ENCODE results near the gene FMNL2. TPM values are rescaled to one million over a fixed set of nuclear protein-coding genes. Genes with fewer than 3 reads are reported as not detected.

FMNL2 gene
- total and polyA plus RNA-seq, 4 experiments from 2014 or later: 0.06 to 1.6 (median 0.94) TPM; not detected in 1

GRCh38 chr2:152376968-152377367 lies 42.0 kb downstream of the FMNL2 start:
- Mint-ChIP-seq H3K9me3 (no peaks in the 10 kb centered on the region), H3K4me3 (no peak overlapping the region), H3K27ac (no peak overlapping the region), H3K4me1 (no peaks in the 10 kb centered on the region), H3K36me3 (no peaks in the 10 kb centered on the region), H3K27me3 (peaks cover 4% of the 10 kb centered on the region in 2 donors)
- intact Hi-C loops (cut with micrococcal nuclease): no loop called here
- CTCF ChIA-PET (ENCODE audit: partially characterized antibody): no interaction called here
- DNase-seq: no peak
- H3K4me3 ChIP-seq (ENCODE audit: low read length in 2 of 2): no peak overlapping the region
- H3K9me3 ChIP-seq (ENCODE audit: control insufficient read depth in 1 of 2, low read length in 2 of 2): no peaks in the 10 kb centered on the region
- no peaks in the 10 kb centered on the region for H3K27me3 ChIP-seq (ENCODE audit: insufficient read depth, low read length)
- POLR2A ChIA-PET (ENCODE audit: partially characterized antibody): no interaction called here
- H3K27ac ChIP-seq (ENCODE audit: low read depth, low read length): no peak overlapping the region
- H3K4me1 ChIP-seq (ENCODE audit: insufficient read depth, low read length): no peaks in the 10 kb centered on the region
- H3K36me3 ChIP-seq (ENCODE audit: insufficient read depth, low read length): no peaks in the 10 kb centered on the region

GRCh38 chr2:152379089-152379488 lies 44.1 kb downstream of the FMNL2 start:
- no peaks in the 10 kb centered on the region for H3K9me3 ChIP-seq (ENCODE audit: control insufficient read depth in 1 of 2, low read length in 2 of 2)
- ChIA-PET CTCF (ENCODE audit: partially characterized antibody) (no interaction called here), POLR2A (ENCODE audit: partially characterized antibody) (no interaction called here)
- Mint-ChIP-seq H3K27me3 (peaks cover 1 to 11% of the 10 kb centered on the region in 2 donors), H3K9me3 (no peaks in the 10 kb centered on the region), H3K36me3 (no peaks in the 10 kb centered on the region), H3K4me1 (no peaks in the 10 kb centered on the region), H3K4me3 (no peak overlapping the region), H3K27ac (no peak overlapping the region)
- H3K27me3 ChIP-seq (ENCODE audit: insufficient read depth, low read length): no peaks in the 10 kb centered on the region
- no peak overlapping the region for H3K27ac ChIP-seq (ENCODE audit: low read depth, low read length)
- no peak for DNase-seq
- no peaks in the 10 kb centered on the region for H3K36me3 ChIP-seq (ENCODE audit: insufficient read depth, low read length)
- no peak overlapping the region for H3K4me3 ChIP-seq (ENCODE audit: low read length in 2 of 2)
- intact Hi-C loops (cut with micrococcal nuclease): no loop called here
- no peaks in the 10 kb centered on the region for H3K4me1 ChIP-seq (ENCODE audit: insufficient read depth, low read length)

GRCh38 chr2:152380261-152381055 lies 45.5 kb downstream of the FMNL2 start:
- Mint-ChIP-seq H3K9me3 (no peaks in the 10 kb centered on the region), H3K4me3 (no peak overlapping the region), H3K36me3 (no peaks in the 10 kb centered on the region), H3K4me1 (no peaks in the 10 kb centered on the region), H3K27ac (no peak overlapping the region), H3K27me3 (peaks cover 0 to 11% of the 10 kb centered on the region in 2 donors)
- Histone ChIP-seq H3K27me3 (ENCODE audit: insufficient read depth, low read length) (no peaks in the 10 kb centered on the region), H3K27ac (ENCODE audit: low read depth, low read length) (no peak overlapping the region), H3K36me3 (ENCODE audit: insufficient read depth, low read length) (no peaks in the 10 kb centered on the region), H3K4me3 (ENCODE audit: low read length in 2 of 2) (no peak overlapping the region), H3K4me1 (ENCODE audit: insufficient read depth, low read length) (no peaks in the 10 kb centered on the region), H3K9me3 (ENCODE audit: control insufficient read depth in 1 of 2, low read length in 2 of 2) (no peaks in the 10 kb centered on the region)
- CTCF ChIA-PET (ENCODE audit: partially characterized antibody): no interaction called here
- DNase-seq: no peak
- POLR2A ChIA-PET (ENCODE audit: partially characterized antibody): no interaction called here
- intact Hi-C loops (cut with micrococcal nuclease): no loop called here

- Mint-ChIP-seq H3K27ac (no peak overlapping the region), H3K4me1 (no peaks in the 10 kb centered on the region), H3K9me3 (no peaks in the 10 kb centered on the region), H3K4me3 (no peak overlapping the region), H3K27me3 (peaks cover 0 to 9% of the 10 kb centered on the region in 2 donors), H3K36me3 (no peaks in the 10 kb centered on the region)
- POLR2A ChIA-PET (ENCODE audit: partially characterized antibody): no interaction called here
- H3K4me3 ChIP-seq (ENCODE audit: low read length in 2 of 2): no peak overlapping the region
- H3K9me3 ChIP-seq (ENCODE audit: control insufficient read depth in 1 of 2, low read length in 2 of 2): no peaks in the 10 kb centered on the region
- no peak overlapping the region for H3K27ac ChIP-seq (ENCODE audit: low read depth, low read length)
- no peak for DNase-seq
- intact Hi-C loops (cut with micrococcal nuclease): no loop called here
- no peaks in the 10 kb centered on the region for H3K36me3 ChIP-seq (ENCODE audit: insufficient read depth, low read length)
- no peaks in the 10 kb centered on the region for H3K4me1 ChIP-seq (ENCODE audit: insufficient read depth, low read length)
- CTCF ChIA-PET (ENCODE audit: partially characterized antibody): no interaction called here
- no peaks in the 10 kb centered on the region for H3K27me3 ChIP-seq (ENCODE audit: insufficient read depth, low read length)
Observed at GRCh38 chr2:152383702-152384101, 48.7 kb downstream of the FMNL2 start.

- Mint-ChIP-seq H3K4me3 (no peak overlapping the region), H3K9me3 (peaks cover 0 to 2% (median 0%) of the 10 kb centered on the region in 8 donors), H3K36me3 (no peaks in the 10 kb centered on the region), H3K27me3 (peaks cover 0 to 9% of the 10 kb centered on the region in 2 donors), H3K4me1 (no peaks in the 10 kb centered on the region), H3K27ac (no peak overlapping the region)
- Histone ChIP-seq H3K4me1 (ENCODE audit: insufficient read depth, low read length) (no peaks in the 10 kb centered on the region), H3K9me3 (ENCODE audit: control insufficient read depth in 1 of 2, low read length in 2 of 2) (no peaks in the 10 kb centered on the region), H3K27me3 (ENCODE audit: insufficient read depth, low read length) (no peaks in the 10 kb centered on the region), H3K27ac (ENCODE audit: low read depth, low read length) (no peak overlapping the region), H3K4me3 (ENCODE audit: low read length in 2 of 2) (no peak overlapping the region), H3K36me3 (ENCODE audit: insufficient read depth, low read length) (no peaks in the 10 kb centered on the region)
- intact Hi-C loops (cut with micrococcal nuclease): no loop called here
- DNase-seq: no peak
- ChIA-PET CTCF (ENCODE audit: partially characterized antibody) (no interaction called here), POLR2A (ENCODE audit: partially characterized antibody) (no interaction called here)
Observed at GRCh38 chr2:152384992-152385391, 50.0 kb downstream of the FMNL2 start.

GRCh38 chr2:152385650-152386049 lies 50.7 kb downstream of the FMNL2 start:
- peaks cover 0 to 2% (median 0%) of the 10 kb centered on the region in 8 donors for H3K9me3 Mint-ChIP-seq

GRCh38 chr2:152386266-152386665 lies 51.3 kb downstream of the FMNL2 start:
- ChIA-PET POLR2A (ENCODE audit: partially characterized antibody) (no interaction called here), CTCF (ENCODE audit: partially characterized antibody) (no interaction called here)
- Histone ChIP-seq H3K36me3 (ENCODE audit: insufficient read depth, low read length) (no peaks in the 10 kb centered on the region), H3K4me1 (ENCODE audit: insufficient read depth, low read length) (no peaks in the 10 kb centered on the region), H3K27ac (ENCODE audit: low read depth, low read length) (no peak overlapping the region), H3K9me3 (ENCODE audit: control insufficient read depth in 1 of 2, low read length in 2 of 2) (no peaks in the 10 kb centered on the region), H3K27me3 (ENCODE audit: insufficient read depth, low read length) (no peaks in the 10 kb centered on the region), H3K4me3 (ENCODE audit: low read length in 2 of 2) (no peak overlapping the region)
- intact Hi-C loops (cut with micrococcal nuclease): no loop called here
- Mint-ChIP-seq H3K9me3 (peaks cover 0 to 2% (median 0%) of the 10 kb centered on the region in 8 donors), H3K4me1 (no peaks in the 10 kb centered on the region), H3K27me3 (peaks cover 0 to 9% of the 10 kb centered on the region in 2 donors), H3K4me3 (no peak overlapping the region), H3K36me3 (no peaks in the 10 kb centered on the region), H3K27ac (no peak overlapping the region)
- DNase-seq: no peak

More at GRCh38 chr2:152385650-152386049, 50.7 kb downstream of the FMNL2 start:
- no peaks in the 10 kb centered on the region for H3K4me1 ChIP-seq (ENCODE audit: insufficient read depth, low read length)
- H3K36me3 Mint-ChIP-seq: no peaks in the 10 kb centered on the region
- peaks cover 0 to 9% of the 10 kb centered on the region in 2 donors for H3K27me3 Mint-ChIP-seq
- CTCF ChIA-PET (ENCODE audit: partially characterized antibody): no interaction called here
- H3K27ac Mint-ChIP-seq: no peak overlapping the region
- H3K36me3 ChIP-seq (ENCODE audit: insufficient read depth, low read length): no peaks in the 10 kb centered on the region
- intact Hi-C loops (cut with micrococcal nuclease): no loop called here
- H3K4me1 Mint-ChIP-seq: no peaks in the 10 kb centered on the region
- H3K27ac ChIP-seq (ENCODE audit: low read depth, low read length): no peak overlapping the region
- H3K9me3 ChIP-seq (ENCODE audit: control insufficient read depth in 1 of 2, low read length in 2 of 2): no peaks in the 10 kb centered on the region
- no peak for DNase-seq
- no peak overlapping the region for H3K4me3 Mint-ChIP-seq
- H3K4me3 ChIP-seq (ENCODE audit: low read length in 2 of 2): no peak overlapping the region
- POLR2A ChIA-PET (ENCODE audit: partially characterized antibody): no interaction called here
- H3K27me3 ChIP-seq (ENCODE audit: insufficient read depth, low read length): no peaks in the 10 kb centered on the region

All from CD4-positive, alpha-beta memory T cell (primary cell).